Measurements from ENCODE around the gene DDX20.

DDX20 gene

DNA sequence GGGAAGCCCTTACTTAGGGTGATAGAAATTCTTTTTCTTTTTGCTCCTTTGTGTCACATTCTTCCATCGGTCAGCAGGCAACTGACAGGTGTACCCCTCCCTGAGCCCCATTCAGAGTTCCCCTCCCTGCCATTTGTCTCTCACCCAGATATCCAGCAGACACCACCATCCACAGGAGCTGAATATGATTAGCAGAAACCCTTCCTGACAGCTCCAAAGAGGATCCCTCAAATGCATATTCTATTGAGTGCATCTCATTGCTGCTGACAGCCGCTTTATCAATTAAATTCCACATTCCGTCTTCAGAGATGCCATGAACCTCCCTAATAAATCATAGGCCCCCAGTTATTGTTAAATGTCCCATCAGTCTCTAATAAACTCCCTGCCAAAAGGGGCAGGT lies 6.1 kb upstream of the DDX20 start:
- FAIRE-seq: no peak

DNA sequence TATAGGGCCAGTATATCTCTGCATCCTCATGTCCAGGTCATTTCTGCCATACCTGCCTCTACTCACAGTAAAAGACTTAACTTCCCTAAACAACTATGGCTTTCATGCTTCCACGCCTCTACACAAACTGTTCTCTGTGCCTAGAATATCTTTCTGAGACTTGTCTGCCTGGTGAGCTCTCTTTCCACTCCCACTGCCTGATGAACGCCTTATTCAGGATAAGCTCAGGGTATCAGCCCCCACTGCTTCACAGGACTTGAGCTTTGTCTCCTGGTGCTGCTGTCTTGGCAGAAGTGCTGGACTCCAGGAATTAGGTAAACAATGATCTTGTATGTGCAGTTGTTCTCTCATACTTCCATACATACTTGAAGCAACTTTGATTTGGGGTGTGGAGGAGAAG lies 4.8 kb upstream of the DDX20 start:
- no peak for FAIRE-seq

DNA sequence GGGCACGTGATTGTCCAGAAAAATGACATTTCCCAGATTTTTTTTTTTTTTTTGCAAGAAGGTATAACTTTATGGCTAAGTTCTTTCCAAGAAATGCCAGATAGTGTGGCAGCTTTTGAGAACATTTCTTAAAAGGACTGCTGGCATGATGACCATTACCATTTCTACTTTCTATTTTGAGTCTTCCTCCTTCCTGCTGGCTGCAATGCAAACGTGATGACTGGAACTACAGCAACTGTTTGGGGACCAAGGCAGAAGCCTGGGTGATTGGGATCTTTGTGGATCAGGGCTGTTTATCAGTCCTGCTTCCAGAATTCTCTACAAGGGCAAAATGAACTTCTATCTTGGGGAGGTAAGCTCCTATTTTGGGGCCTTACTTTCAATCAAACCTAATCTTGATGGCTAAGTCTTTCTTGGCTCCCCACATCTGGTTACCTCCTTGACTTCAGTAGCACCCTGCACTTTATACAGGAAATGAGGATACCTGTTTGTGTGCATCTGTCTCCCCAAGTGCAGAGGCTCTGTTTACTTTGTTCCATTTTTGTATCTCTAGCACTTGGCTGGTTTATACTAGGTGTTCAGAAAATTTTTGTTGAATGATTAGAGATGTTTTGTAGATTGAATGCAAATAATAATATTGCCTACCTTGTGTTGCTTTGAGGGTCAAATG lies 3.7 kb upstream of the DDX20 start:
- no peak for FAIRE-seq

DNA sequence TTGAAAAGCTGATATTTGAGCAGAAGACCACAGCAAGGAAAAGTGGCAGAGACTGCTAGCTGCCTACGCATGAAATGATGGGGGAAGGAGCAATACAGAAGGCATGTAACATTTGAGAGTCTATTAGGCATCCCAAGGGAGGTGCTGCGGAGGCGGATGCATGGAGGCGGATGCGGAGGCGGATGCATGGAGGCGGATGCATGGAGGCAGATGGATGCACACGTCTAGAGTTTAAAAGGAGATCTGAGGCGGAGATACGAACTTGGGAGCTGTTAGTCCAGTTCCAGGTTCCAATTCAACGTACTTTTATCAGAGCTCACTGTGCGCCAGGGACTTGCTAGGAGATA lies 744 bp upstream of the DDX20 start:
- no peak for FAIRE-seq

DNA sequence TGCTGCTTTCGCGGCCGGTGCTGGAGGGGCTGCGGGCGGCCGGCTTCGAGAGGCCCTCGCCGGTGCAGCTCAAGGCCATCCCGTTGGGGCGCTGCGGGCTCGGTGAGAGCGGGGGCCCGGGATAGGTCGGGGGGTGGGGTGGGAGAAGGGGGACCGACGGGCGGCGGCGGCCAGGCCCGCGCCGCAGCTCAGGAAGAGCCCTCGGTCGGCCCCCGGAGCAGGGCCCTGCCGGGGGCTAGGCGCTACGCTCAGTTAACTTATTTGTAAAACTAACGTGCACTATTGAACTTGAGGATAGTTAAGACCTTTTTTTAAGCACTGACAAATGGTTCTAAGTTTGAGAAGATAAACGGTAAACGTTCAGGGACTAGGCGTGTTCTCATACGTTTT lies 418 bp downstream of the DDX20 start:
- FAIRE-seq: no peak

DNA sequence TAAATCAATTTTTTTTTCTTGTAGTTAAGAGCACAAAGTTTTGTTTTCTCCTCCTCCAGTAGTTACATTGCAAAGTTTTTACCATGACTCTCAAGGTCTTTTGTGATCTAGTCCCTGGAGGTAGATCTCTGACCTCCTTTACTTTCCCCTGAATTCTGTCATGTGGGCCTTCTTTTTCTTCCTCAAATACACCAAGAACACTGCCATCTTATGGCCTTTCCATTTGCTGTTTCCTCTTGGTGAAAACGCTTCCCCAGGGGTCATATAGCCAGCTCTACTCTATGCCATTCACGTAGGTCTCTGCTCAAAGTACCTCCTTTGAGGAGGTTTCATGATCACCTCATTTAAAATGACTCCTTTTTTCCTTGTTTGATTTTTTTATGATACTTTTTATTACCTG lies 2.7 kb downstream of the DDX20 start:
- FAIRE-seq: no peak

DNA sequence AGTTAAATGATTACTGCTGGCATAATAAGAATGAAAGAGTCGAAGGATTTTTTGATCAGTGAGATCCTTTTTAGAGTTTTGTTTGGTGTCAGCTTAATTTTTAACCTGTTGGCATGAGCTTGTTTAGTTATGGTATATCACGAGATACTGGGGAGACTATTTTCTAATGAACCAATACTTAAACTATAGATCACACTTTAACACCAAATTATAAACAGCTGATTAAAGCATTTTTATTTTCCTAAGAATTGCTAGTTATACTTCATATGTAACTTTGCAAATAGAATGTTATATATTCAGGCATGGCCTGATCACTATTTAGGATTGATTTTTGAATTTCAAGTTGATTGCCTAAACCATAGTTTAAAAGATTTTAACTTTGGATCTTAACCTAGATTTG lies 6.0 kb downstream of the DDX20 start:
- FAIRE-seq: no peak

DNA sequence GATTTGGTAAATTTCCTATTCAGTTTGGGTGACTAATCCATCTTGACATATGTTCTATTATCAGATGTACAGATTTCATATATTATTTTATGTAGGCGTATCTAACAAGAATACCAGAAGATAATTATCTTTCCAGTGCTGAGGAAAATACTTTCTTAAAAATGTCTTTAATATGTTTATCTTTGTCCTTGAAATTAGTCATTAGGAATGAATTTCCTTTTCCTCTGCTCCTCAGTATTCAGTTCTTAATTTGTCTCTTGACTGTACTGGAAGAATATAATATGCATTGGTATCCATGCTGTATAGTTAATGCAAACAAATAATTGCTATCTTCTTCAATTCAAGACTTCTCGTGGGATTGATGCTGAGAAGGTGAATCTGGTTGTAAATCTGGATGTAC lies 6.6 kb downstream of the DDX20 start:
- no peak for FAIRE-seq

DNA sequence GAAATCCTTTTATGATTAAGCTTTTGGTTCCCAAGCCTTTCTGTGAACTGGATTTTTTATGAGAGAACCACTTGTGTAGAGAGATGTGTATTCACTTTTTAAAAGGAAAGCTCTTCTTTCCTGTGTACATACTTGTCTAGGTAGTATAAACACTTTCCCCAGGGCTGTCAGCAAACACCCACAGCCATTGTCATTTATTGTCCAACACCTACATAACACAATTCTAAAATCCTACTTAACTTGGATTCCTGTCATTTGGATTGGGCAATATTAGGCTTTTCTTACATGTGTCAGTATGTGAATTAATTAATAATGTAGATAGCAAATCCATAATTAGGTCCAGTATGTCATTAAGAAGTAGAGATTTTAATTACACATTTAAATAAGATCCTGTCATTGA lies 12.3 kb downstream of the DDX20 start:
- no peak for FAIRE-seq

DNA sequence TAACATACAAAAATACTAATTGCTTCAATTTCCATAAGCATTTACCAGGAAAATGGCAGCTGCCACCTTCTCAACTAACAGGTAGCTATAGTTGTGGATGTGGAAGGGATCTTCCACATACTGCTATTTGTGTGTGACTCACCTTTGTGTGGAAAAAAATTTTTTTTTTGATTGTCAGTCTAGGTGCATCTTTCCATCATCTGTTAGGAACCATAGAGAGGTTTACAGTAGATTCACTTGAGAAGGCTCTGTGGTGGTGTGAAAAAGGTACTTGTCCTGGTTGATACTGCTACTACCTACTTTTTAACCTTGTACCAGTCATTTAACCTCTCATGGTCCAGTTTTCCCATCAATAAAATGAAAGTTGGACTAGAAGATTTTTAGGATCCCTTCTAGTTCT lies 12.9 kb downstream of the DDX20 start:
- no peak for FAIRE-seq

DNA sequence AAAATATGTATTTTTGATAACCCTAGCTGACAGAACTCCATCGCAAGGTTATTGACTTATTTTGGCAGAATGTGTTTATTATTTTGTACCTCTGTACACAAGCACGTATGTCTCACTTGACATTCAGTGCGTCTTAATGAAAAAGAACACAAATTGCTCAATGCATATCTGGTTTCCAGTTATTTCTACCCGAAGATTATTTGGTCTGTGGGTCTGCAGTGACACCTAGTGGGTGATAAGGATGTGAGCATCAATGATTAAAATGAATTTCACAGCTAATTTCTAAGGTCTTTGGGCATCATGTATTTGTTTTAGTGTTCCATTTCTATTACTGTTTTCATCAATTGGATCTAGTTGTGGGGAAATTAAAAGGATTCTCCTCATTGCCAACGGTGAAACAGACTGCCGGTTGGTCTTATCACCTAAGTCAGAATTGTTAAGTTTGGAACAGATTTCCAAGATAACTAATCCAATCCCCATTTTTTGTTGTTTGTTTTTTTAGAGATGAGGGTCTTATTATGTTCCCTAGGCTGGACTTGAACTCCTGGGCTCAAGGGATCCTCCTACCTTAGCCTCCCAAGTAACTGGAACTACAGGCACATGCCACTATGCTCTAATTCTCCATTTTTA lies 13.9 kb downstream of the DDX20 start:
- no peak for FAIRE-seq

DNA sequence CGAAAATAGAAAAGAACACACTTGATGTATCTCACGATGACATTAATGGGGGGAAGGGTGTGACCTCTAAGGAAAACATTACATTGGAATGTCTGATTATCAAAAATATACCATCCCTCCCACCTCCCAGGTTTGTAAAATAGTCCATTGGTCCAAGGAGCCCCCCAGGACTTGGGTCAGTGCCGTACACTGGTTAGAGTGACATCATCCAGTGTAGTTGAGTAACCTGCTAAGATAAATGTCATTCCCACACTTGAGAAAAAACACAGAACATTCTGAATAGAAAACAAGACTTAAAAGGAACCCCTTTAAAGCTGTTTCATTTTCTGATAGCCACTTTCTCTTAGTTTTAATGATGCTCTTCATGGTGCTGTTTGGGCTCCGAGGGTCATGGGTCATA lies 15.2 kb downstream of the DDX20 start:
- no peak for FAIRE-seq

DNA sequence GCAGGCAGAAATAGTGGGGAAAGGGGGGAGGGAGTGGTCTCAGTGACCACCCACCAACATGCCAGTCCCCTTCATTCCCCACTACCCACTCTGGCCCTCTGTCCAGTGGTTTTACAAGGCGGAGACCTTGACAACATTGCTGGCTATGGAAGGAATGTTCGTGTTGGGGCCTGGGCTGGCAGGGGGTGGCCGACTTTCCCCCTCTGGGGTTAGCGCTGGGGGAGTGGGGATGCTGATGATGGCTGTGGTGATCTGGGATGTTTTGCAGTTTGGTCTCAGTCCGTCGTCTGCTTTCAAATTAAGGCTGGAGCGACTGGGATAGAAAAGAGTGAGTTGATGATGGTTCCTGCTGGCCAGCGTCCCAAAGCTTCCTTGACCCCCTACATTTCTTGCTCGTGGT lies 20.3 kb downstream of the DDX20 start:
- FAIRE-seq: no peak

DNA sequence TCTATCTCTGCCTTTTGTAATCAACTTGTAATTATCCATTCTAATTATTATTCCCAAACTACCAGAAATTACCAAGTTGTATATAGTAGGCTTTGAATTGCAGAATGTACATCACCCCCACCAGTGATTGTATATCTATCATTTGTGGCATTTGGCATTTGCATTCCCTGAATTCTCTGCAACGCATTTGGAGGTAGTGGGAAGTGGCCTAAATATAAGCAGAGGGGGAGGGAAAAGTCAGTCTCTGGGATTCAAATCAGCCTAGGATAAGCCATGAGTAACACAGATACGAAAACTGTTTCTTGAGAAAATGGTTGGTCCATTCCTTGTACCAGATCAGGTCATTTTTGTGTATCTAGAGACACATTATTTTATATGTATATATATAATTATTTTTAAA lies 20.7 kb downstream of the DDX20 start:
- no peak for FAIRE-seq

DNA sequence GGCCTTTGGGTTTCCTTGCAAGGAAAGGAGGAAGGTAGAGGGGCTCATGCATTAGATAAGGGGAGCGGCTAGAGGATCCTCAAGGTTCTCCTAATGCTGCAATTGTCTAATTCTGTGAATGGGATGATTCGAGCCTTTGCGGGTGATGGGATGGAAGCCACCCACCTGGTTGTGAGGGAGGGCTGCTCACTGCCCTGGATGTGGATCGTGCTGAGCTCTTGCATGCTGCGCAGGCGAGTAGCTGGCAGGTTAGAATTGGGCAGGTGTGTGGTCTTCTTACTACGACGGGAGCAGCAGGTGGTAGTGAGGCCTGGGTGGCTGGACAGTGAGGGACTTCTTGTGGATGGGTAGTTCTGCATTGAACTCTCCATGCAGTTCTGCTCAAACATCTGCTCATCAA lies 21.2 kb downstream of the DDX20 start:
- no peak for FAIRE-seq

DNA sequence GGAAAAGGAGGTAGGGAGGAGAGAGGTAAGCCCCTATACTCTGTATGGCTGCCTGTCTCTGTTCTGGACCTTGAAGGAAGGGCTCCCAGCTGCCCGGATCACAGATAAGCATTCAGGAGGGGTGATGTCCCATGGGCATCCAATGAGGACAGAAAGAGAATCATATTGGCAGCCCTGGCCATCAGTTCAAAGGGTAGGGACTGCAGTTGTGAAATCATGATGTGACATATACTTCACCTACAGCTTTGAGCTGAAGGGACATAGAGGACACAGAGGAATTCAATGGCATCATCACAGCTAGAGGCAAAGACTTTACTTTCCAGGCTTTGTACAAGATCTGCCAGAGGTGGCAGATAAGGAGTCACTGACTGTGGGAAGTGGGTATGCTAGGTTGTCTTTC lies 21.6 kb downstream of the DDX20 start:
- no peak for FAIRE-seq

DNA sequence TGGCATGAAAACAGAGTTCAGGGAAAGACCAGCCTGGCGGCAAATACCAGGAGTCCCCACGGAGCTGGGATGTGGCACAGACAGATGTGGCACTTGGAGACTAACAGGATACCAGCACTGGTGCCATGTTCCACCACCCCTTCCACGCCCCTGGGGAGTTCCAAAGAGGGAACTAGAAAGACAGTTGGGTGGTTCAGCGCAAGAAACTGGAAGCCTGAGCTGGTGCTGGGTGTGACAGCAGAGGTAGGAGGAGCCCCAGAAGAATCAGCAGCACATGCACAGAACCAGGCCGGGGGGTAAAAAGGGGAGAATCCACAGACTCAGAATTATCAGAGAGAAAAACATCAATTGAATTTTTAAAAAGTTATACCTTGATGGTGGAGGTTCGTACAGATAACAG lies 22.4 kb downstream of the DDX20 start:
- FAIRE-seq: no peak

DNA sequence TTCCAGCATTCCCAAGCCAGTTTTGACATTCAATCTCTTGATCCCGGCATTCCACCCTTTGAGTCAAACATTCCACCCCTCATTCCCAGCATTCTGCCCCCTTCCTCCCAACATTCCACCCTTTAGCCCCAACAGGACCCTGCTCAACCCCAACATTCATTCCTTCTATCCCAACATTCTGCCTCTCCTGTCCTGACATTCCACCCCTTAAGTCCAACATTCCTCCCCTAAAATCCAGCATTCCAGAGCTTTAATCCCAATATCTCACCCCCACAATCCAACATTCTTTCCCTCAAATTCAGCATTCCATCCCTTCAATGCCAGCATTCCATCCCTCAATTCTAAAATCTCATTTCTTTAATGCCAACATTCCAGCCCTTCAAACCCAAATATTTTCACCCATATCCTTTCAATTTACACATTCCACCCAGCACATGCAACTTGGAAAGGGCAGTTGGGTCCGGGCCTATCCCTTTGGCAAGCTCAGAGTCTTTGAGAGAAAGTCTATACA lies 22.9 kb downstream of the DDX20 start:
- no peak for FAIRE-seq

DNA sequence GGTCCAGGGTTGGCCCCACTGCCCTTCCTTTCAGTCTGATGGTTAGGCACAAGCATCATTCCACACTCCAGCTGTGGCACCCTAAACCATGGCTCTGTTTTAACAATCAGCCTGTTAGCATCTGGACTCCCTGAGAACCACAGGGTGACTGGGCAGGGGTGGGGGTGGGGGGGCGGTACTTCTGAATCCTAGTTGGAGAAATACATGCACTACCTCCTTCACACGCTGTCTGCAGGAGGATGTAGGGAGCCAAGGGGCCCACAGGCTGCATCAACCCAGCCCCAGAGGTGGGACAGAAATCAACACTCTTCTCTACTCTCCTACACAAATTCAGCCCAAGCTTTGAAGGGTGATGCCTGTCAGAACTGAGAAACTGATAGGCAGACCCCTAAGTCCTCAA lies 23.8 kb downstream of the DDX20 start:
- FAIRE-seq: no peak

DNA sequence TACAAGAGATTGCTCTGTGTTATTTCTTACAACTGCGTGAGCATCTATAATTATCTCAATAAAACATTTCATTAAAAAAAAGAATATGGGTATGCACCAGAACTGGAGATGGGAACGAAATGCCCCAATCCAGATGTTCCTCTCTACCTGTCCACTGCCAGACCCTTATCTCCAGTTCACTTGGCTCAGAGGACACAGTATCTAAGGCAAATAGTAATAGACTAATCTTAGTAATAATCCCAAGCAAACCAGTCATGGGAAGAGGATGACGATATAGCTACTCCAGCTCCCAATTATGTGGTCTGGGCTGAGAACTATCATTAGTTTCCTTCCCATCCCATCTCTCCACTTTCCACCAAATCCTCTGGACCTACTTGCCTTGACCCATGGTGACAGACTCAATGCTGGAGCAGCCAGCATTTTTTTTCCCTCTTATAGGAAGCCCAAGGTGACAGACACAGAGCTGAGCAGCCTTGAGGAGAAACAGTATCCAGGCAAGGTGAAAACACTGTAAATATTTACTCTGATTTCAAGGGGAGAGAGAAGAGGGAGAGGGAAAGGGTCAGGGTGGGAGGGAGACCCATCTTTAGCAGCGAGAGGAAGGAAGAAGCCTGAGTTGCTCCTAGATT lies 28.7 kb downstream of the DDX20 start:
- FAIRE-seq: no peak

DNA sequence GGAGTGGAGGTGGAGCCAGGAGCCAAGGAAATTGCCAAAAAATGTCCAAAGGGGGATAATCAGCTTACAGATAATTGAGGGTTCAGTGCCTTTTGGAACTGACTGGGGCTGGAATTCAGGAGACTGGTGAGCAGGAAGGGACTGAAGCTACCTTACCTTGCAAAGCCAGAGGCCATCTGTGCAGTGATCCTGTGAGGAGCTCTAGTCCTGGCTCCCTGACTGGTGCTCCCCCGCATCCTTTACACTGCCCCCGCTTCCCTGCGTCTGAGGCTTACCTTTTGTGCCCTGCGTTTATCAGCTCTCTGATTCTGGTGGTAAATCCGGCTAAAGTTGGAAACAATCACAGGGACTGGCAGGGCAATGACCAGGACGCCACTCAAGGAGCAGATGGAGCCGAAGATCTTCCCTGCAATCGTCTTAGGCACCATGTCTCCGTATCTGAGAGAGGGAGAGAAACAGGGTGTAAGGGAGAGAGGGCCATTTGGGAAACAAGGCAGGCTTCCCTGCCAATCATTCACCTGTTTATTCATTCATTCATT lies 31.0 kb downstream of the DDX20 start:
- no peak for FAIRE-seq

DNA sequence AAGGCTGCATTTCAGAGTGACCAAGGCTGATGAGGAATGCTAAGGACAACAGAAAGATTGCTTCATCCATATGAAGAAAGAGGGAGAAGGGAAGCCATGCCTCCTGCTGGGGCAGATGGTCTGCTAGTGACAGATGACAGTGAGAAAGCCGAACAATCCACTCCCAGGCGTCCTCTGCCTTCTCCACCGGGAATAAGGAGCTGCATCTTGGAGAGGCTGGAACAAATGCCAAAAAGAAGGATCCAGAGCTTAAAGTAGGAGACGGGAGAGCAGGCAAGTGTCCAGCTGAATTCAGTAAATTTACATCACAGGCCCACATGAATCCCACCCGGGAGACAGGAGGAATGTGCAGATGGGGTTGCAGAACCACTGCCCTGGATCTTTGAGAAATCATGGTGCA lies 33.4 kb downstream of the DDX20 start:
- FAIRE-seq: no peak

DNA sequence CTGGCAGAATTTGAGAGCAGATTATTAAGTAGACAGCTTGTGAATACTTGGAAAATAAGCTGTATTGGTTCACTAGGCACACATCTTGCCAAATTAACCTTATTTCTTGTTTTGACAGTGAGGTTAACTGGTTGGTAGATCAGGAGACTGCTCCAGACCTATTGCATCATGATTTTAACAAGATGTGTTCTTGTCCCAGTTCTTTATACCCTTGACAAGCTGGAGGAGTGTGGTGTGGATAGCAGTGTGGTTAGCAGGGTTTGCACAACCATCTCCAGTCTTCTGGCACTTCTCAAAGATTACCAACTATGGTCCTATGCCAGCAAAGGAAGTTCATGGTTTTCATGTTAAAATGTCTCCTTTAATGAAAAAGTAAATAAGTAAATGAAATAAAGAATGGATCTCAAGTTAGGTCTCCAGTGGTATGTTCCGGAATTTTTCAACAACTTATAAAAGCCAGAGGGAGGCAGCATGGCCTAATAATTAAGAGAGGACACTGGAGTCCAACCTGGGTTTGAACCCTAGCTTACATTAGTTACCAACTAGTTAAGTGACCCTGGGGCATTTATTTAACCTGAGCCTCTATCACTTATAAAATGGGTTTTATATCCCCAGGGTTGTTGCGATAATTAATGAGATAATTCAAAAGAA lies 34.1 kb downstream of the DDX20 start:
- FAIRE-seq: no peak

DNA sequence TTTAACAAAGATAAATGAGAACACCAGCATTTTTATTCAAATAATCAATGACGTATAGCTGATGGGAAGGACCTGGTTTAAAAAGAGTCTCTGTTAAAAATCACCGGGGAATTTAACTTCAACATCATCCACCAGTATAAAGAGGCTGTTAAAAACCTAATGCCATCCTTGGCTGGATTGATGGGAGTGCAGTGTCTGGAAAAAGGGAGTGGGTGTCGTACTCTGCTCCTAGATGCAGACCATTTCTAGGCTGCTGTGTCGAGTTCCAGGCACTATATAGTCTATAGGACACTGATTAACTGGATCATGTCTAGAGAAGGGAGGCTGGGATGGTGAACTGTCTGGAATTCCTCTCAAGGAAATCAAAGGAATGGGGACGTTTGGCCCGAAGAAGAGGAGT lies 36.1 kb downstream of the DDX20 start:
- no peak for FAIRE-seq

Measured in colon (tissue), 2 donors.